LNCAP (cell line): Measurements from ENCODE around the gene POU6F1.

ENCODE experiments used
- TF ChIP-seq, protein P1 (sequence below): fragments of 450-650 bp; IDR thresholded peaks from 2 replicates; pipeline ENCODE4 v1.5.1; 2017; ENCODE audit warnings: mild to moderate bottlenecking

The POU6F1 gene

GRCh38 chr12:51214895-51215294 lies 3.0 kb downstream of the POU6F1 start:
- TF ChIP-seq, protein P1, sequence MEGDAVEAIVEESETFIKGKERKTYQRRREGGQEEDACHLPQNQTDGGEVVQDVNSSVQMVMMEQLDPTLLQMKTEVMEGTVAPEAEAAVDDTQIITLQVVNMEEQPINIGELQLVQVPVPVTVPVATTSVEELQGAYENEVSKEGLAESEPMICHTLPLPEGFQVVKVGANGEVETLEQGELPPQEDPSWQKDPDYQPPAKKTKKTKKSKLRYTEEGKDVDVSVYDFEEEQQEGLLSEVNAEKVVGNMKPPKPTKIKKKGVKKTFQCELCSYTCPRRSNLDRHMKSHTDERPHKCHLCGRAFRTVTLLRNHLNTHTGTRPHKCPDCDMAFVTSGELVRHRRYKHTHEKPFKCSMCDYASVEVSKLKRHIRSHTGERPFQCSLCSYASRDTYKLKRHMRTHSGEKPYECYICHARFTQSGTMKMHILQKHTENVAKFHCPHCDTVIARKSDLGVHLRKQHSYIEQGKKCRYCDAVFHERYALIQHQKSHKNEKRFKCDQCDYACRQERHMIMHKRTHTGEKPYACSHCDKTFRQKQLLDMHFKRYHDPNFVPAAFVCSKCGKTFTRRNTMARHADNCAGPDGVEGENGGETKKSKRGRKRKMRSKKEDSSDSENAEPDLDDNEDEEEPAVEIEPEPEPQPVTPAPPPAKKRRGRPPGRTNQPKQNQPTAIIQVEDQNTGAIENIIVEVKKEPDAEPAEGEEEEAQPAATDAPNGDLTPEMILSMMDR, result no peak

GRCh38 chr12:51210690-51211395 lies 7.0 kb downstream of the POU6F1 start:
- TF ChIP-seq, protein P1, result no peak

GRCh38 chr12:51209259-51209658 lies 8.6 kb downstream of the POU6F1 start:
- TF ChIP-seq, protein P1, result no peak

GRCh38 chr12:51208016-51208660 lies 9.7 kb downstream of the POU6F1 start:
- TF ChIP-seq, protein P1, result no peak

DNA sequence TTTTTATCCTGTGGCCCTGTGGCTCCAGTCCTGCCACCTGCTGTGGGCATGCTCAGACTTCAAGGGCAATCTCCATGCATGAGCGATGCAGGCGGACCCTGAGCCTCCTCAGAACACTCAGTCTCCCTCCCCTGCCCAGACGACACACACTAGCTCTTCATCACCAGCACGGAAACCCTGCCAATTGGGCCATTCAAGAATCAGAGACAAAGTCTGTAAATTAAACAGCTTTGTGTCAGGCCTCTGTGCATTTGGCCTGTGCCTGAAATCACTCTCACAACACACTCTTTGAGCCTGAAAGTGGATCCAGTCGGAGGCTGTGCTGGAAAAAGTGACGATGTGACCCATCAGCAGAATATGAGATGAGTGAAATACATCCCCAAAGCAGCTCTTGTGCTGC lies 12.5 kb downstream of the POU6F1 start:
- TF ChIP-seq, protein P1, result no peak

DNA sequence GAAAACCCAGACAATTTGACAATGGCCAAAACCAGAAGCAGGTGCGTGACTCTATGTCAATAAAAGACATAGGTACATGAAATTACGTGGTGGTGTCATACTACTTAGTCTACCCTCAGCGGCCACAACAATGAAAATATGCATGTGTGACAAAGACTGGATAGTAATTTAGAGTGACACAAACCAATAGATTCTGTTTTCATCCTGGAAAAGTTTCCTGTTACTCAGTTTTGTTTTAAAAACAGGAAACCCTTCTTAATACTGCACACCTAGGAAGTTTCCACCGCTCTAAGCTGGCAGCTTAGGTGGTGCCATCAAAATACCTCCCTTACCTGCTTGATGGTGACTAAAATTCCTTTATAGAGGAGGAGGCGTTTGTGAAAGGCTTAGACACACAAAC lies 15.1 kb downstream of the POU6F1 start:
- TF ChIP-seq, protein P1, result no peak

DNA sequence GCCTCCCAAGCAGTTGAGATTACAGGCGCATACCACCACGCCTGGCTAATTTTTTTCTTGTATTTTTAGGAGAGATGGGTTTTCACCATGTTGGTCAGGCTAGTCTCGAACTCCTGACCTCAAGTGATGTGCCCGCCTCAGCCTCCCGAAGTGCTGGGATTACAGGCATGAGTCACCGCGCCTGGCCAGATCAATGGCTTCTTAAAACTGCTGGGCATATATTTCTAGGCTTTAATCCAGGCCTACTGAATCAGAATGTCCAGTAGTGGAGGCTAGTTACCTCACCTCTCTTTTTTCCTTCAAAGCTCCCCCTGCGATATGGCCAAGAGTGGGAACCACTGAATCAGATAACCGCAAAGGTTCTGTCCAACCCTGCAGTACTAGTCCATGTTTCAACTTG lies 17.1 kb downstream of the POU6F1 start:
- TF ChIP-seq, protein P1, result no peak
